ENCODE measurements around the gene SERGEF. TPM values are rescaled to one million over a fixed set of nuclear protein-coding genes. Genes with fewer than 3 reads are reported as not detected.

The SERGEF gene
- polyA plus RNA-seq, 3 donors, result 14.3 to 33.7 (median 33.3) TPM

- Histone ChIP-seq H3K4me3 (replicated peaks in 1 of 3; ENCODE audit: low read depth in 2 of 3, low read length in 3 of 3) (no peak overlapping the region), H3K4me1 (ENCODE audit: control insufficient read depth in 1 of 2, insufficient read depth in 2 of 2, low read length in 2 of 2) (no peaks in the 10 kb centered on the region), H4K20me1 (ENCODE audit: insufficient read depth, low read length) (no peaks in the 10 kb centered on the region), H3K27me3 (ENCODE audit: control insufficient read depth in 2 of 2, insufficient read depth in 2 of 2, low read length in 2 of 2) (no peaks in the 10 kb centered on the region), H2AFZ (ENCODE audit: insufficient read depth, low read depth, low read length, poor library complexity, severe bottlenecking) (no peak overlapping the region), H3K27ac (ENCODE audit: low read depth in 1 of 2, low read length in 2 of 2) (no peak overlapping the region), H3K79me2 (ENCODE audit: insufficient read depth, low read length) (no peaks in the 10 kb centered on the region), H3K36me3 (replicated peaks in 1 of 2; ENCODE audit: control insufficient read depth in 1 of 2, insufficient read depth in 2 of 2, low read length in 2 of 2) (no peaks in the 10 kb centered on the region), H3K4me2 (replicated peaks; ENCODE audit: extremely low read depth, low read length, poor library complexity, severe bottlenecking) (no peak overlapping the region), H3K9me3 (replicated peaks in 1 of 2; ENCODE audit: control insufficient read depth in 1 of 2, insufficient read depth in 1 of 2, low read length in 2 of 2) (no peaks in the 10 kb centered on the region), H3K9ac (ENCODE audit: insufficient read depth, low read length, poor library complexity, severe bottlenecking) (no peak overlapping the region)
- intact Hi-C loops (cut with micrococcal nuclease), result no loop called here
- Mint-ChIP-seq H3K27ac (no peak overlapping the region), H3K4me3 (no peak overlapping the region), H3K27me3 (ENCODE audit: low read depth in 3 of 3) (peaks cover 0 to 2% (median under 1%) of the 10 kb centered on the region in 3 donors), H3K9me3 (no peaks in the 10 kb centered on the region), H3K4me1 (no peaks in the 10 kb centered on the region), H3K36me3 (no peaks in the 10 kb centered on the region)
- TF ChIP-seq, protein P1, sequence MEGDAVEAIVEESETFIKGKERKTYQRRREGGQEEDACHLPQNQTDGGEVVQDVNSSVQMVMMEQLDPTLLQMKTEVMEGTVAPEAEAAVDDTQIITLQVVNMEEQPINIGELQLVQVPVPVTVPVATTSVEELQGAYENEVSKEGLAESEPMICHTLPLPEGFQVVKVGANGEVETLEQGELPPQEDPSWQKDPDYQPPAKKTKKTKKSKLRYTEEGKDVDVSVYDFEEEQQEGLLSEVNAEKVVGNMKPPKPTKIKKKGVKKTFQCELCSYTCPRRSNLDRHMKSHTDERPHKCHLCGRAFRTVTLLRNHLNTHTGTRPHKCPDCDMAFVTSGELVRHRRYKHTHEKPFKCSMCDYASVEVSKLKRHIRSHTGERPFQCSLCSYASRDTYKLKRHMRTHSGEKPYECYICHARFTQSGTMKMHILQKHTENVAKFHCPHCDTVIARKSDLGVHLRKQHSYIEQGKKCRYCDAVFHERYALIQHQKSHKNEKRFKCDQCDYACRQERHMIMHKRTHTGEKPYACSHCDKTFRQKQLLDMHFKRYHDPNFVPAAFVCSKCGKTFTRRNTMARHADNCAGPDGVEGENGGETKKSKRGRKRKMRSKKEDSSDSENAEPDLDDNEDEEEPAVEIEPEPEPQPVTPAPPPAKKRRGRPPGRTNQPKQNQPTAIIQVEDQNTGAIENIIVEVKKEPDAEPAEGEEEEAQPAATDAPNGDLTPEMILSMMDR (IDR thresholded peaks at IDR 0.05), result no peak
- no peak for DNase-seq
- WGBS (ENCODE audit: insufficient coverage), result 82% methylated on average over 14 of the region's 17 CpGs
Measured at GRCh38 chr11:17762309-17762974, 250.4 kb downstream of the SERGEF start.

- DNase-seq, result peak in 1 of 3 donors; percentile 2
- Histone ChIP-seq H3K36me3 (replicated peaks in 1 of 2; ENCODE audit: control insufficient read depth in 1 of 2, insufficient read depth in 2 of 2, low read length in 2 of 2) (no peaks in the 10 kb centered on the region), H4K20me1 (ENCODE audit: insufficient read depth, low read length) (no peaks in the 10 kb centered on the region), H3K4me2 (replicated peaks; ENCODE audit: extremely low read depth, low read length, poor library complexity, severe bottlenecking) (no peak overlapping the region), H3K27me3 (ENCODE audit: control insufficient read depth in 2 of 2, insufficient read depth in 2 of 2, low read length in 2 of 2) (no peaks in the 10 kb centered on the region), H2AFZ (ENCODE audit: insufficient read depth, low read depth, low read length, poor library complexity, severe bottlenecking) (no peak overlapping the region), H3K4me1 (ENCODE audit: control insufficient read depth in 1 of 2, insufficient read depth in 2 of 2, low read length in 2 of 2) (no peaks in the 10 kb centered on the region), H3K9ac (ENCODE audit: insufficient read depth, low read length, poor library complexity, severe bottlenecking) (no peak overlapping the region), H3K79me2 (ENCODE audit: insufficient read depth, low read length) (no peaks in the 10 kb centered on the region), H3K9me3 (replicated peaks in 1 of 2; ENCODE audit: control insufficient read depth in 1 of 2, insufficient read depth in 1 of 2, low read length in 2 of 2) (no peaks in the 10 kb centered on the region), H3K4me3 (replicated peaks in 1 of 3; ENCODE audit: low read depth in 2 of 3, low read length in 3 of 3) (no peak overlapping the region), H3K27ac (ENCODE audit: low read depth in 1 of 2, low read length in 2 of 2) (no peak overlapping the region)
- intact Hi-C loops (cut with micrococcal nuclease), result no loop called here
- no peak overlapping the region for H3K4me3 Mint-ChIP-seq
- H3K4me1 Mint-ChIP-seq, result no peaks in the 10 kb centered on the region
- H3K27ac Mint-ChIP-seq, result no peak overlapping the region
- 76% methylated on average over 17 of the region's 23 CpGs for WGBS (ENCODE audit: insufficient coverage)
- peaks cover under 1 to 5% (median 2%) of the 10 kb centered on the region in 3 donors for H3K27me3 Mint-ChIP-seq (ENCODE audit: low read depth in 3 of 3)
- no peaks in the 10 kb centered on the region for H3K36me3 Mint-ChIP-seq
- H3K9me3 Mint-ChIP-seq, result no peaks in the 10 kb centered on the region
- TF ChIP-seq, protein P1 (IDR thresholded peaks at IDR 0.05), result no peak
Measured at GRCh38 chr11:17760102-17761029, 252.5 kb downstream of the SERGEF start.

Data from CD14-positive monocyte (primary cell).